Lower leg skin (tissue), 4 donors: ENCODE data around the gene AIDA. TPM values are rescaled to one million over a fixed set of nuclear protein-coding genes. Genes with fewer than 3 reads are reported as not detected.

ENCODE experiments used
- total RNA-seq, 4 donors: library from RNA; depleted of rRNA; stranded (reverse); fragments of >200 nt; gene quantifications; one replicate each; pipeline ENCODE4 v1.1.0, GENCODE V29; 2016

The AIDA gene
- total RNA-seq, 4 donors from 2014 or later, result 27.2 to 38.1 (median 30.2) TPM

Other genes starting within 250 kb of the AIDA start
- gene HHIPL2, start 164.4 kb downstream of the AIDA start, total RNA-seq, result not detected
- gene TAF1A, start 122.6 kb downstream of the AIDA start, total RNA-seq, result 1 to 10 TPM; 1.3 to 7.3 (median 2.2) TPM
- 10 to 100 TPM; 25.1 to 57.5 (median 31.5) TPM for gene MIA3, start 94.4 kb downstream of the AIDA start, total RNA-seq
- gene BROX, start 73 bp upstream of the AIDA start, total RNA-seq, result 100 to 1,000 TPM in 1 of 4 donors, 10 to 100 TPM in 3; 74.2 to 102 (median 78.5) TPM
- not detected for gene FAM177B, start 24.7 kb upstream of the AIDA start, total RNA-seq
- gene DISP1, start 102.5 kb upstream of the AIDA start, total RNA-seq, result 10 to 100 TPM in 1 of 4 donors, 1 to 10 TPM in 3; 5.8 to 12.0 (median 7.6) TPM